SU-DHL-6 (cell line): ENCODE results near the gene SVOPL.

Experiments
- CTCF ChIP-seq: fragments of 200-600 bp; sonication (generic); IDR thresholded peaks from one replicate; pipeline ENCODE4 v1.5.1; 2017; ENCODE audit warnings: antibody characterized with exemption, mild to moderate bottlenecking, low read length, moderate library complexity; ENCODE audit not compliant: insufficient read depth, poor library complexity, severe bottlenecking
- EZH2phosphoT487 ChIP-seq: fragments of 200-600 bp; sonication (generic), shearing (Covaris generic); conservative IDR thresholded peaks from 2 replicates; pipeline ENCODE4 v1.6.1; 2018; ENCODE audit warnings: mild to moderate bottlenecking, antibody characterized with exemption, low read length, moderate library complexity, mixed read lengths

GRCh38 chr7:138654616-138655015 is 46.5 kb downstream of the SVOPL start:
- TF ChIP-seq CTCF (no peak), EZH2phosphoT487 (no peak)
